ENCODE data around the gene SPEG. TPM values are rescaled to one million over a fixed set of nuclear protein-coding genes. Genes with fewer than 3 reads are reported as not detected.
A peak's percentile ranks its signal among the peaks of the same experiment; 100 is the strongest.

The SPEG gene
- total RNA-seq, 1 donor from 2014 or later: 5.6 TPM

DNA sequence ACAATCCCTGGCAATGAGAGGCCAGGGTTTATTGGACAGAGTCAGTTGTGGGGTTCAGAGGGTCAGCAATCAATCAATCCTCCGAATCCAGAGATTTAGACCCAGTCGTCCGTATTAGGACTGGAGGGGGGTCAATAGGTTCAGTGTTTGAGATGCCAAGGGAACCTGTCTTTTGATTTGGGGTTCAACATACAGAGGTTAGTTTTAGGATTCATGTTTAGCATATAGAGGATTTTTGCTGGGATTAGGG, 64.3 kb downstream of the SPEG start:
- Histone ChIP-seq H3K9ac (peak overlapping the region; percentile 50), H3K27ac (no peak overlapping the region), H4K20me1 (ENCODE audit: low read depth) (peaks cover 10% of the 10 kb centered on the region), H3F3A (ENCODE audit: low read depth) (peaks cover 15% of the 10 kb centered on the region), H3K36me3 (no peaks in the 10 kb centered on the region), H3K79me2 (ENCODE audit: low read depth) (no peaks in the 10 kb centered on the region), H3K4me3 (peak overlapping the region; percentile 64), H3K4me2 (peak overlapping the region; percentile 91), H3K4me1 (peaks cover 19% of the 10 kb centered on the region), H2AFZ (replicated peaks) (peak overlapping the region; percentile 40), H3K9me3 (ENCODE audit: low read depth) (no peaks in the 10 kb centered on the region), H3K27me3 (peaks cover 45% of the 10 kb centered on the region)
- Mint-ChIP-seq H3K9me3 (no peaks in the 10 kb centered on the region), H3K27ac (peak overlapping the region; percentile 91), H3K4me1 (peaks cover 28% of the 10 kb centered on the region), H3K27me3 (ENCODE audit: insufficient read depth, low read depth) (peaks cover 25% of the 10 kb centered on the region), H3K36me3 (no peaks in the 10 kb centered on the region), H3K4me3 (peak overlapping the region; percentile 93)
- no peak for DNase-seq (ENCODE audit: low spot score)
- TF ChIP-seq EZH2phosphoT487 (IDR thresholded peaks at IDR 0.05) (no peak), EZH2 (IDR thresholded peaks at IDR 0.05) (no peak)
- TF ChIP-seq, protein P1, sequence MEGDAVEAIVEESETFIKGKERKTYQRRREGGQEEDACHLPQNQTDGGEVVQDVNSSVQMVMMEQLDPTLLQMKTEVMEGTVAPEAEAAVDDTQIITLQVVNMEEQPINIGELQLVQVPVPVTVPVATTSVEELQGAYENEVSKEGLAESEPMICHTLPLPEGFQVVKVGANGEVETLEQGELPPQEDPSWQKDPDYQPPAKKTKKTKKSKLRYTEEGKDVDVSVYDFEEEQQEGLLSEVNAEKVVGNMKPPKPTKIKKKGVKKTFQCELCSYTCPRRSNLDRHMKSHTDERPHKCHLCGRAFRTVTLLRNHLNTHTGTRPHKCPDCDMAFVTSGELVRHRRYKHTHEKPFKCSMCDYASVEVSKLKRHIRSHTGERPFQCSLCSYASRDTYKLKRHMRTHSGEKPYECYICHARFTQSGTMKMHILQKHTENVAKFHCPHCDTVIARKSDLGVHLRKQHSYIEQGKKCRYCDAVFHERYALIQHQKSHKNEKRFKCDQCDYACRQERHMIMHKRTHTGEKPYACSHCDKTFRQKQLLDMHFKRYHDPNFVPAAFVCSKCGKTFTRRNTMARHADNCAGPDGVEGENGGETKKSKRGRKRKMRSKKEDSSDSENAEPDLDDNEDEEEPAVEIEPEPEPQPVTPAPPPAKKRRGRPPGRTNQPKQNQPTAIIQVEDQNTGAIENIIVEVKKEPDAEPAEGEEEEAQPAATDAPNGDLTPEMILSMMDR (IDR thresholded peaks at IDR 0.05): no peak

DNA sequence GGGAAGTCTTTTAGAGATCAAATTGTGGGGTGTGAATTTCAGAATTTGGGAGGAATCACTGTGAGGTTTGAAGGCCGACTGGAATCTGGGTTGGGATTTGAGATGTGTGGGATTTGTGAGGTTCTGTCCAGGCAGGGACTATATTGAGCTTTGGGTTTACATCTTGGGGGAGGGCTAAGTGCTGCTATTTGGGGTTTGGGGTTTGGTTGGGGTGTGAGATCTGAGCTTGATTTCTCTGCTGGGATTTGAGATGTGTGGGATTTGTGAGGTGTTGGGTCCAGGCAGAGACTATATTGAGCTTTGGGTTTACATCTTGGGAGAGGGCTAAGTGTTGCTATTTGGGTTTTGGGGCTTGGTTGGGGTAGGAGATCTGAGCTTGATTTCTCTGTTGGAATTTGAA, 64.9 kb downstream of the SPEG start:
- Histone ChIP-seq H3K9ac (no peak overlapping the region), H3F3A (ENCODE audit: low read depth) (peaks cover 15% of the 10 kb centered on the region), H3K4me2 (peak overlapping the region; percentile 91), H3K4me3 (peak overlapping the region; percentile 64), H3K27ac (no peak overlapping the region), H3K36me3 (no peaks in the 10 kb centered on the region), H3K79me2 (ENCODE audit: low read depth) (no peaks in the 10 kb centered on the region), H2AFZ (replicated peaks) (no peak overlapping the region), H3K4me1 (peaks cover 19% of the 10 kb centered on the region), H3K9me3 (ENCODE audit: low read depth) (no peaks in the 10 kb centered on the region), H4K20me1 (ENCODE audit: low read depth) (peaks cover 10% of the 10 kb centered on the region), H3K27me3 (peaks cover 39% of the 10 kb centered on the region)
- TF ChIP-seq, protein P1 (IDR thresholded peaks at IDR 0.05): no peak
- TF ChIP-seq EZH2 (IDR thresholded peaks at IDR 0.05) (no peak), EZH2phosphoT487 (IDR thresholded peaks at IDR 0.05) (no peak)
- DNase-seq (ENCODE audit: low spot score): no peak
- H3K4me3 Mint-ChIP-seq: peak overlapping the region; percentile 93
- H3K4me1 Mint-ChIP-seq: peaks cover 28% of the 10 kb centered on the region
- H3K27ac Mint-ChIP-seq: no peak overlapping the region
- H3K36me3 Mint-ChIP-seq: no peaks in the 10 kb centered on the region
- no peaks in the 10 kb centered on the region for H3K9me3 Mint-ChIP-seq
- H3K27me3 Mint-ChIP-seq (ENCODE audit: insufficient read depth, low read depth): peaks cover 25% of the 10 kb centered on the region

DNA sequence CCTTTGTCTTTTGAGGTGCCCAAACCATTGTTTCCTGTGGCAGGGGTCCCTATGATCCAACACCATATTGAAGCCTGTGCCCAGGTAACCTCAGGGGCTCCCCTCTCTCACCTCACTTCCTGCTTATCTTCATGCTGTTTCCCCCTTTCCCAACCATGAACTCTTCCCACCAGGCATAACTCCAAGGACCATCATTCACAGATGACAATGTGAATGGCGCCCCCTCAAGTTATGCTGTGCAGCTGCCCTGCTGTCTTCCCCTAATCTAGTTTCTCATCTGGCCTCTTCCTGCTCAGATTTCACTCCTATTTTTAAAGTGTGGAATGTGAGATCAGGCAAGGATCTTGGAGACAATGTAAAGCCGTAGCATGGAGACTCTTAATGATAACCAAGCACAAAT, 65.5 kb downstream of the SPEG start:
- no peaks in the 10 kb centered on the region for H3K9me3 ChIP-seq (ENCODE audit: low read depth)
- peaks cover 25% of the 10 kb centered on the region for H3K4me1 Mint-ChIP-seq
- peak overlapping the region; percentile 91 for H3K4me2 ChIP-seq
- H3F3A ChIP-seq (ENCODE audit: low read depth): peaks cover 15% of the 10 kb centered on the region
- H3K4me1 ChIP-seq: peaks cover 19% of the 10 kb centered on the region
- H3K4me3 ChIP-seq: no peak overlapping the region
- no peak for TF ChIP-seq EZH2 (IDR thresholded peaks at IDR 0.05)
- TF ChIP-seq, protein P1 (IDR thresholded peaks at IDR 0.05): peak; percentile 48
- H3K27me3 ChIP-seq: peaks cover 34% of the 10 kb centered on the region
- peak; percentile 42 for DNase-seq (ENCODE audit: low spot score)
- no peak overlapping the region for H3K9ac ChIP-seq
- no peak overlapping the region for H2AFZ ChIP-seq (replicated peaks)
- H3K27ac Mint-ChIP-seq: peak overlapping the region; percentile 8
- peaks cover 10% of the 10 kb centered on the region for H4K20me1 ChIP-seq (ENCODE audit: low read depth)
- no peaks in the 10 kb centered on the region for H3K36me3 ChIP-seq
- H3K27me3 Mint-ChIP-seq (ENCODE audit: insufficient read depth, low read depth): peaks cover 22% of the 10 kb centered on the region
- no peaks in the 10 kb centered on the region for H3K79me2 ChIP-seq (ENCODE audit: low read depth)
- H3K27ac ChIP-seq: no peak overlapping the region
- H3K4me3 Mint-ChIP-seq: peak overlapping the region; percentile 93
- H3K9me3 Mint-ChIP-seq: no peaks in the 10 kb centered on the region
- no peaks in the 10 kb centered on the region for H3K36me3 Mint-ChIP-seq

DNA sequence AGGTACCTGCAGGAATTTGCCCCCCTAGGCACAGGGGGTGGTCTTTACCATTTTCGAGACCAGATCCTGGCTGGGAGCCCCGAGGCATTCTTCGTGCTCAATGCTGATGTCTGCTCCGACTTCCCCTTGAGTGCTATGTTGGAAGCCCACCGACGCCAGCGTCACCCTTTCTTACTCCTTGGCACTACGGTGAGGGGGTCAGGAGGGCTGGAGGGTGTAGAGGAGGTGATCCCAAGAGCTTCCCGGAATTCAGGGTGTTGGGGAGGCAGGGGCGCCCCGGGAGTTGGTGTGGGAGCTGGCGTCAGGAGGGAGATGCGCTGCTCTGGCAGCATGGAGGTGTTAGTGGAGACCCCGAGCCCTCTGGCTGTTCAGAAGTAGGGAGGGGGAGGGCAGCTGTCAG, 67.2 kb downstream of the SPEG start:
- Histone ChIP-seq H3K36me3 (no peaks in the 10 kb centered on the region), H2AFZ (replicated peaks) (no peak overlapping the region), H3K4me1 (peaks cover 20% of the 10 kb centered on the region), H3K9me3 (ENCODE audit: low read depth) (no peaks in the 10 kb centered on the region), H4K20me1 (ENCODE audit: low read depth) (peaks cover 7% of the 10 kb centered on the region), H3K4me2 (no peak overlapping the region), H3F3A (ENCODE audit: low read depth) (peaks cover 23% of the 10 kb centered on the region), H3K79me2 (ENCODE audit: low read depth) (no peaks in the 10 kb centered on the region), H3K27ac (no peak overlapping the region), H3K9ac (no peak overlapping the region), H3K27me3 (peaks cover 16% of the 10 kb centered on the region), H3K4me3 (no peak overlapping the region)
- Mint-ChIP-seq H3K9me3 (no peaks in the 10 kb centered on the region), H3K27ac (no peak overlapping the region), H3K4me1 (peaks cover 29% of the 10 kb centered on the region), H3K36me3 (no peaks in the 10 kb centered on the region), H3K4me3 (no peak overlapping the region), H3K27me3 (ENCODE audit: insufficient read depth, low read depth) (peaks cover 21% of the 10 kb centered on the region)
- TF ChIP-seq EZH2phosphoT487 (IDR thresholded peaks at IDR 0.05): no peak
- no peak for DNase-seq (ENCODE audit: low spot score)

All from neural progenitor cell (in vitro differentiated cells).